NCI-H526 (cell line): ENCODE measurements around the gene FAM81A.

ENCODE experiments used
- DNase-seq, 2 experiments: peaks; one replicate each; lab custom pipeline; 2025; lab: John Stamatoyannopoulos, UW

The FAM81A gene

DNA sequence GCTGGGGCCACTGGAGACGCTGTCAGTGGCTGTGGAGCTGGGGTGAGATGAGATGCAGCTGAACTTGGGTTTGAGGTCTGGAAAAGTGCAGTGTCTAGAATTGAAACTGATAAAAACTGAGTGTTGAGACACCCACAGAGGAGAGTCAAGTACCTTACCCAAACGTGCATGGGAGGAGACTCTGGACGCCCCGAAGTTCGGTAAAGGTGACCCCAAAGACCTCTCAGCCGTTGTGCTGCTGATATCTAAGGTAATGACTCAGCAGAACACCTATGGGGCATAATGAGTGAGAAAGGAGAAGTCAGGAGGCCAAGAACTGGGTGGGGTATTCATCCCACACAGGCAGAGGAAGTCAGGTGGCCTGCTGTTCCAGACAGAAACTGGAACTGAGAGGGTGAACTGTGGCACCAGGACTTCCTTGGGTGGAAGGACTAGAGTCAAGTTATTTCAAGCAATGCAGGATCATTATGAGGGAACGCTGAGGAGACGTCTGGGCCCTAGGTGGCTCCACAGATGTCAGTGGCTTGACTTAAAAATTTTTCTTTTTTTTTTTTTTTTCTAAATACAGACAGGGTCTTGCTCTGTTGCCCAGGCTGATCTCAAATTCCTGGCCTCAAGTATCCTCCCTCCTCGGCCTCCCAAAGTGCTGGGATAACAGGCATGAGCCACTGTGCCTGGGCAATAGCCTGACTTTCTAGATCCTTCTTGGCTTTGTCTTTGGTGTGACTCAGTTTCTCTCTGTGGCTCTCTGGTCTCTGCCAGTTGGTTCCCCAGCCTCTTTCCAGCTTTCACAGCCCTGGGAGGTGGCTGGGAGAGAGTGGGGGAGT is 105.9 kb downstream of the FAM81A start:
- no peak for DNase-seq

DNA sequence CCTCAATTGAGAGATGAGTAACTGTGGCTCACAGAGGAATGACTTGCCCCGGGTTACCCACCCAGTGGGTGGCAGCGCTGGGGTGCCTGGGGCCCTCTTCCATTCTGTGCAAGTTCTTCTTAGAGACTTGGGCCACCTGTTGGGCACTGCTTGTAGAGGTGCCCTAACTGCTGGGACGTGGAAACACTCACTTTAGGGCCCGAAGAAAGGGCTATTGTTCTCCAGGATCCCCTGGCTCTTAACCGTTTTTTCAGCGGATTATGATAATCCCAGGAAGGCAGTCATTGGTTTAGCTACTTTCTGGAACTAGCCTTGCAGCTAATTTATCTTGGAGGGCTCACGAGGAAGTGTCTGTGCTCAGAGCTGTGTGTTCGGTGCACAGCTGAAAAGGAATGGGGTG is 107.6 kb downstream of the FAM81A start:
- peak; percentile 73 to 83 for DNase-seq

DNA sequence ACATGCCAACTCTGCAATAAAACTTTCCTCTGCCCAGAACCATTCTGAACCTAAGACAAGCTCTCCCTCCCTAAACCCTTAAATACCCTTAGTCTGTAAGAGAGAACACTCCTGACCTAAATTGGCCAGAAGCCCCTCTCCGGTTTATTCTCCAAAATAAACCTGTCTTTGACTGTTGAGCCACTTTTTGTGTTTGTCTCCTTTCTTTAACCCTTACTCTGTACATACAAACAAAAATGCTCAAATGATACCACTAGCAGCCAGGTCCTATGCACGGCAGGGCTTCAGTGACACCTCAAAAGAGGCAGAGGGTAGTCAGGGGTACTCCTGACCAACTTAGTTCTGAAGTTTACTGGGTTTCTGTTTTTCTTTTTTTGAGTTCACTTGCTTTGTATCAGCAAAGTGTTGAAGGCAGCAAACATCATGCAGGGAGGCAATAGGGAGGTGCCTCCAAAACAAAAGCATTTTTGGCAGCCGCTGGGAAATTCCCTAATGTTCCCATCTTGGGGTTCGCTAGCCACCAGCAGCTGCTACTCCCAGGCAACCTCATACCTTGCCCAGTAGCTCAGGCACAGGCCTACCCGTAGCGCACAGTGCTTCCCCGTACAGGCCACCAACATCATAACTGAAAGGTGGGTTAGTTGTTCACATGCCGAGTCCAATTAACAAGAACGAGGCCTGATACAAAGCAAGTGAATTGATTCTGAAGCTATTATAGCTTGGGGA is 110.7 kb downstream of the FAM81A start:
- DNase-seq, result no peak

DNA sequence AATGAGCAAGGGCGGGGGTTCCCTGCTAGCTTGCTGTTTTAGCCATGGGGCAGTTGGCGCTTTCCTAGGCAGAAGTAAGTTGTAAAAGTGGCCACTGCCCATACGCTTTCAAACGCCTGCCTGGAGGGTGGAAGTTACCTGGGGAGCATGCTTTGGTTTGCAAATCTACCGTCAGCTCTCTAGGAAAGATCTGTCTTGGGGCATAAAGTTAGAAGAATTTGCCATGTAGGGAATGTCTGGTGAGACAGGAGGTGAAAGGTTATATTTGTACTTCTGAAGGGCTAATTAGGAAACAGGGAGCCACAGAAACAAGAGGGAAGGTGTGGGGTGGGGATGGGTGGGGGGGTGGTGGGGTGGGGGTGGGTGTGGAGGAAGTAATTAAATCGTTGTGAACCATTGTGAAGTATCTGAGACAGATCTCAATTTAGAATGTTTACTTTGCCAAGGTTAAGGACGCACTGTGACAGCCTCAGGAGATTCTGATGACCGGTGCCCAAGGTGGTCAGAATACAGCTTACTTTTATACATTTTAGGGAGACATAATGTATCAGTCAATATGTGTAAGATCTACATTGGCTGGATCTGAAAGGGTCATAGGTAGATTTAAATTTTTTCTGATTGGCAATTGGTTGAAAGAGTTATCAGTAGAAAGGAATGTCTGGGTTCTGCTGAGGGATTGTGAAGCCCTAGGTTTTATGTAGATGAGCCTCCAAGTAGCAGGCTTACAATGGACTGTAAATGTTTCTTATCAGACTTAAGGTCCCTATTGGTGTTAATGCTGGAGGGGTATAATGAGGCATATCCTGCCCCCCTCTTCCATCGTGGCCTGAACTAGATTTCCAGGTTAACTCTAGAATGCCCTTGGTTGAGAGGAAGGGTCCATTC is 111.6 kb downstream of the FAM81A start:
- peak; percentile 11 to 71 for DNase-seq

DNA sequence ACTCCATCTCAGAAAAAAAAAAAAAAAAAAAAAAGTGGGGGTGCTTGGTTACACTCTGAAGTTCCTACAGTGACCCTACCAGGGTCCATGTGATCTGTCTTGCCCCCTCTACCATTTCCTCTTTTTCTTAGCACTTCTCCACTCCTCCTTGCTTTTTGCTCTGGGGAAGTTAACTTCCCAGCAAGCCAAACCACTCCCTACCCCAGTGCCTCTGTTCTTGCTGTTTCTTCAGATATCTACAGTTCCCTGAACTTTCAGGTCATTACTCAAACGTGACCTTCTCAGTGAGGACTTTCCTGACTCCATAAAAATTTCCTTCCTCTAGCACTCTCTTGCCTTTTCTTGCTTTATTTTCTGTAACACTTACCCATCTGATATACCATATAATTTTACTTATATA is 112.5 kb downstream of the FAM81A start:
- no peak for DNase-seq

DNA sequence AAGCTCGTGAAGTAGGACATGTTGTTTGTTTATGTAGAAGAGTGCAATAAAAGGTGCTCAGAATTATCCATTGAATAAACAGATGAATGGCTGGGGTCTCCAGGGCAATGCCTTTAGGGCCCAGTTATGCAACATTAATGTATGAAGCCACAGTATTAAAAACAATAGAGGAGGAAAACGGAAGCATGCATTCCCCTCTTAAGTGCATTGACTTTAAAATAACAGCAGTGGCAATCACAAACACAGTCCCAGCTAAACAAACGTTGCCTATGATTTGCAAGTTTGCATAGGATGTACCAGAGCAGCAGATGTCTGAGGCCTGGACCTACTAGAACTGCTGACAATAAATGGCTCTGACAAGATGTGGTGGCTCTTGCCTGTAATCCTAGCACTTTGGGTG is 113.0 kb downstream of the FAM81A start:
- DNase-seq, result peak; percentile 92 to 94

DNA sequence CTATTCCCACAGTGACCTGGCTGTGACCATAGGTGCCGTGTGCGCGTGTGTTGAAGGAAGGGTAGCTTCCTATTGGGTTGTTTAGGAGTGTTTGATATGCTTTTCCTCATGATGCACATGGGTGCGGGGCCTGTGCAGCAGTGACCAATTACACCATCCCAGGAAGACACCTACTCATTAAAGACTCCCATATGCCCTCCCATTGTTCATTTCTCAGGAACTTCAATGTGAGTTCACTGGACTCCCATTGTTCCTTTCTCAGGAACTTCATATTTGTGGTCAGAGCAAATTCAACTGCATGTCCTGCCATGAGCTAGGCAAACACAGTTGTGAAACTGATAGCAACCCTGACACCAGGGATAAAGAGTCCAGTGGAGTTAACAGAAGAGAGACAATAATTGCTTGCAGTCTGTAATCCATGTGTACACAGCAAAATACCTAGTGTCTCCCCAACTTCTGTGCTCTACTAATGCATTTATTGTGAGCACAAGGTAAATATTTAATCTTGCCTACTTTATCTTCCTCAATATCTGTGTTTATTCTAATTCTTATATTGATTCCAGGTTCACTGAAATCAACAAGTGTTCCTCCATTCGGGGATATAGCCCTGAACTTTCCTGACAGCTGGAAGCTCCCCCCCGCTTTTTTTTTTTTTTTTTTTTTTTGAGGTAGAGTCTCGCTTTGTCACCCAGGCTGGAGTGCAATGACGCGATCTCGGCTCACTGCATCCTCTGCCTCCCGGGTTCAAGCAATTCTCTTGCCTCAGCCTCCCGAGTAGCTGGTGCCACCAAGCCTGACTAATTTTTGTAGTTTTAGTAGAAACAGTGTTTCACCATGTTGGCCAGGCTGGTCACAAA is 116.1 kb downstream of the FAM81A start:
- peak; percentile 48 to 63 for DNase-seq

DNA sequence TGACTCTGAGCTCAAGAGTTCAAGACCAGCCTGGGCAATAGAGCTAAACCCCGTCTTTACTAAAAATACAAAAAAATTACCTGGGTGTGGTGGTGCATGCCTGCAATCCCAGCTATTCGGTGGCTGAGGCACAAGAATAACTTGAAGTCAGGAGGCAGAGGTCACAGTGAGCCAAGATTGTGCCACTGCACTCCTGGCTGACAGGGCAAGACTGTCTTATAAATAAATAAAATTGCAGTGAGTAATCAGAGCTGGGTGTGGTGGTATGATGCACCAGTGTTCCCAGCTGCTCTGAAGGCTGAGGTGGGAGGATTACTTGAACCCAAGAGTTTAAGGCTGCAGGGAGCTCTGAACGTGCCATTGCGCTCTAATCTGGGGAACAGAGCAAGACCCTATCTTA is 117.7 kb downstream of the FAM81A start:
- no peak for DNase-seq

DNA sequence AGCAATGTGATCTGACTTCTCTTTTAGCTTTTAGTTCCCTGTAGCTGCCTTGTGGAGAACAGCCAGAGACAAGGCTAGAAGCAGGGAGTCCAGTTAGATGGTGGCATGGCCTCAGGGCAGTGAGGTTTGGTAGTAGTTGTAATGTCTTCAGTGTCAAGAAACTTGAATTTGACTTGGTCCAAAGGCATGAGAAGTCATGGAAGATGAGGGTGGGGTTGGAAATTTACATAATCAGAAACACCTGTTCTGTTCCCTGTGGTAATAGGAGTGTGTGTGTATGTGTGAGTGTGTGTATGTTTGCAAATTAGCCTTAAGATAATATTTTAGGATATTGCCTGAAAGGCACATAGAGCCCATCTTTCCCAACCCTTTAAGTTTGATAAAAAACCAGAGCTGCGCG is 118.4 kb downstream of the FAM81A start:
- DNase-seq, result peak in 1 of 2 experiments; percentile 74

DNA sequence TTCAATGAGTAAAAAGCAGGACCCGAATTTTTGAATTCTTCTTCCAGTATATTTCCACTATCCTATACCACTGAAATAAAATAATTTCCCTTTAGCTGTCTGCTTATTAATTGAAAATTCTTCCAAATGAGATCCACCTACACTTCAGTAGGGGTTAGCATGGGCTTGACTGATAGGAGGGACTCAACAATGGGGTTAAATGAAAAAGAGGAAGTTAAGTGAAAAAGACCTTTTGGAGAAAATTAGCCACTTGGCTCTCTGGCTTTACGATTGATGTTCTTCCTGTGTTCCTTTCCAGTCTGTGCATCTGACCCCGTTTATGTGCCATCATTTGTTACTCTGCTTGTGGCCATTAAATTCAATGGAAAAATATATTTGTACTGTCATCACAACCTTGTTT is 119.6 kb downstream of the FAM81A start:
- no peak for DNase-seq

DNA sequence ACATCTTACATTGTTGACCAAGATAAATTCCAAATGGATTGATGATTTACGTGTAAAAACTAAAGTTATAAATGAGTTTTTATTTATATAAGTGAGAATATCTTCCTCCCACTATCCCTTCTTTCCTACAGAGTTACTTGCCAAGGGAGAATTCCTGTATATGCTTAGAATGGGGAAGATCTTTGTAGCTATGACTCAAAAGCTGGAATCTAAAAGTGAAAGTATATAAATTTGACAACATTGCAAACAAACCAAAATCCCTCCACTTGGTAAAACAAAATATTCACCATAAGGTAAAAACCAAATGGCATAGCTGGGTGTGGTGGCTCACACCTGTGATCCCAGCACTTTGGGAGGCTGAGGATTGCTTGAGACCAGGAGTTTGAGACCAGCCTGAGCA is 120.9 kb downstream of the FAM81A start:
- DNase-seq, result no peak

DNA sequence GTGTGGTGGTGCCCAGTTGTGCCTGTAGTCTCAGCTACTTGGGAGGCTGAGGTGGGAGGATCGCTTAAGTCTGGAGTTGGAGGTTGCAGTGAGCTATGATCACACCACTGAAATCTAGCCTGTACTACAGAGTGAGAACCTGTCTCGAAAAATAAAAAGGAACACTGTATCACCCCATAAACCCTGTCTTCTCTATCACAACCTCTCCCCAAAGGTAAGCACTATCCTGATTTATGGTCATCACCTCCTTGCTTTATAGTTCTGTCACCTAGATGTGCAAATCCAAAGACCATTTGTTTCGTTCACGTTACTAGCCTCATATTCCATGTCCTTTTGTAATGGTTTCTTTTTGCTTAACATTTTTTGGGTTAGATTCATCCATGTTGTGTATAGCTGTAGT is 123.6 kb downstream of the FAM81A start:
- DNase-seq, result no peak

DNA sequence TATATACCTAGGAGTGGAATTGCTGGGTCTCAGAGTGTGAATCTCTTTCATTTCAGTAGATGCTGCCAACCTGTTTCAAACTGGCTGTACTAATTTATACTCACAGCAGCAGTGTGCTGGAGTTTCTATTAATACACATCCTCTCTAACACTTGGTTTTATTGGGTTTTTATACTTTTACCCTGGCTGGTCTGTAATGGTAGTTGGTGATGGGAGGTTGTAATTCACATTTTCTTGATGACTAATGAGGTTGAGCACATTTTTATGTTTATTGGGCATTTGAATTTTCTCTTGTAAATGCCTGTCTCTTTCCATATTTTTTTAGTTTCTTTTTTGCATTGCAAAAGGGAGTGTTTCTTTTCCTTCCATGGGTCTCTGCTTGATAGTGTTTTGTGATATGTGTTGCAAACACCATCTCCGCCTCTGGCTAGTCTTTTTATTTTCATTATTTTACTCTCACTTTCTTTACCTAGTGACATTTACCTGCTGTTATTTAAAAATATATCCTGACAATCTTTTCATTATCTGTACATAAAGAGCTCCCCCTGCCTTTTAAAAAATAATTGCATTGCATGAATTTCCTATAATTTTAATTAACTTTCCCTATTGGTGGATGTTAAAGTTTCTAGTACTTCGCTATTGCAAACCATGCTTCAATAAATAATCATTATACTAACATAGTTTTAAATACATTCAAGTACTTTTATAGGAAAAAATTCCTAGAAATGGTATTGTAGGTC is 124.6 kb downstream of the FAM81A start:
- peak; percentile 85 to 89 for DNase-seq

DNA sequence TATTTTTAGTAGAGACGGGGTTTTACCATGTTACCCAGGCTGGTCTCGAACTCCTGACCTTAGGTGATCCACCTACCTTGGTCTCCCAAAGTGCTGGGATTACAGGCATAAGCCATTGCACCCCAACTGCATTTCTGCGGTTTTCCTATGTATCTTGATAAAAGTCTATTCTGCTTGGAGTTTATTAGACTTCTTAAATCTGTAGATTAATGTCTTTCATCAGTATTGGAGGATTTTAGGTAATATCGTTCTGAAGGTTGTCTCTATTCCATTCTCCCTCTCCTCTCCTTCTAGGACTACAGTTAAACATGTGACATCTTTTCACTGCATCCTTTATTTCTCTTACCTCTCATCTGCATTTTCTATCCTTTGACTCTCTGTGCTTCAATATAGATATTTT is 127.3 kb downstream of the FAM81A start:
- no peak for DNase-seq

DNA sequence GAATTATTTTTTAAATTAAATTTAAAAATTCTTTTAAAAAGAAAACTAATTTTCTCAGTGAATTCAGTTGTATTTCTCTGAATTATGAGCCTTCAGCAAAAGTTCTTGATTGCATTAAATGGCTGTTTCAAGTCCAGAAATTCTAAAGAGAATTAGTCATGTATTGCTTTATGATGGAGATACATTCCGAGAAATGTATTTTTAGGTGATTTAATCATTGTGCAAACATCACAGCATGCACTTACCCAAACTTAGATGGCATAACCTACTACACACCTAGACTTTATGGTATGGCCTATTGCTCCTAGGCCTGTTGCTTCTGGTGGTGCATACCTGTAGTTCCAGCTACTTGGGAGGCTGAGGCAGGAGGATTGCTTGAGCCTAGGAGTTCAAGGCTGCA is 129.3 kb downstream of the FAM81A start:
- no peak for DNase-seq

DNA sequence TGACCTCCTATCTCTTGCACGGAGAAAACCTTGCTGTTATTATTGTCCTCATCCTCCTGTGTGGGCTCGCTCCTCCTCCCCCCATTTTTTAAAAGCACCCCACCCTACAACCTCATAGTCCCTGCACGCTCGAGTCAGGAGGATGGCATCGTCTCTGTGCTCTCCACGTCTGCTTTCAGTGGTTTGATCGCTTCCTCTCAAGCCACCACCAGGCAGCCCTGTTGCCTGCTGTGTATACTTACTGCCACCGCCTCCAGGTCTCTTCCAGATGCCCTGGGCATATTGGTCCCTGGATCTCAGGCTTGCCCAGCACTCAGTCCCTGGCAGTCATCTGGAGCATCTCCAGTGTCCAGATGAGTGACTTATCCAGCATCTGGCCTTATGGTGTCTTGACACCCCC is 131.5 kb downstream of the FAM81A start:
- no peak for DNase-seq

DNA sequence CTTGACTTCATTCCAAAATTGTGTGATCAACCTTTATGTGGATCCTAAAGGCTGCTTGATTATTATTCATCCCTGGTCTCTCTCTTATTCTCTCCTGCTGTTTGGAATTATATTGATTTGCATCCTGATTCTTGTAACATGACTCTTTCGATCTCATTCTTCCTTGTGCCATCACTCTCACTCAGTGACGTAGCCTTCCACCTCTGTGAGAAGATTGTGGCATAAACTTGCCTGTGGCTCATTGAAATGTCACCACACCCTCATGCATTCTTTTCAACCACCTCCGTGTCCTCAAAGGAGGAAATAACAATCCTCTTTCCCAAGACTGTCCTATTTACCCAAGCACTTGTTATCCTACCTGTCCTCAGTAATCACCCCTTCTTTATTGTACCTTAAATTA is 132.3 kb downstream of the FAM81A start:
- peak; percentile 38 to 45 for DNase-seq

DNA sequence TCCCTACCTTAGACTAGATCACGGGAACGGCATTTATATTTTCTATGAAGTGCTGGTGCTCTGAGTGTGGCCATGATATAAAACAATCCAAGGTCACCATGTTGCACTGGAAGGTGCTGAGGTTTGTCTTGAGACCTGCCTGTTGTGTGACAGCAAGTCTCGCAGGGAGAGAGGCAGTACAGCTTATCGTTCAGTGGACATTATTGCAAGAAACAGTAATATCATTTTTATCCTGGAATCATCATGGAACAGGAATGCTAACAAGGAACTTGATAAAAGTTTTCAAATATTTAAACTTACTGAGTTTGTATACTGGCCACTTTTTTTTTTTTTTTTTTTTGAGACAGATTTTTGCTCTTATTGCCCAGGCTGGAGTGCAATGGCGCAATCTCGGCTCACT is 133.6 kb downstream of the FAM81A start:
- DNase-seq, result no peak
